Panc1 (cell line): ENCODE results near the gene MYO1E. TPM values are rescaled to one million over a fixed set of nuclear protein-coding genes. Genes with fewer than 3 reads are reported as not detected.

Experiments used
- ATAC-seq: fragments of 200-7000 bp; cut with Tn5 transposase; 2 replicates; pipeline ENCODE4 v1.9.1; 2020; ENCODE audit warnings: mild to moderate bottlenecking, moderate library complexity
- BruUV-seq: library from RNA; stranded (reverse); fragments of 400-500 nt; replicated peaks from 2 replicates; lab custom pipeline; 2021; lab: Mats Ljungman, UMichigan
- CTCF ChIA-PET: fragments of 300-600 bp; sonication (Branson Sonifier 250); formaldehyde crosslinking; loops from one replicate; lab custom pipeline; 2022; ENCODE audit warnings: antibody characterized with exemption; lab: Charles Lee
- POLR2A ChIA-PET: fragments of 300-600 bp; sonication (Branson Sonifier 250); formaldehyde crosslinking; loops from one replicate; lab custom pipeline; 2022; ENCODE audit warnings: antibody characterized with exemption; lab: Charles Lee
- DNase-seq: peaks from one replicate; pipeline ENCODE4 v3.0.0-alpha.2; 2010; ENCODE audit warnings: low read depth, low spot score
- H3K27ac ChIP-seq: 2 replicates; pipeline ENCODE4 v1.5.1; 2011; ENCODE audit warnings: mild to moderate bottlenecking, low read length, inconsistent platforms
- H3K27me3 ChIP-seq: fragments of 200-500 bp; sonication (Bioruptor generic); 2 replicates; pipeline ENCODE4 v1.6.0; 2014; ENCODE audit warnings: low read length, inconsistent platforms; ENCODE audit not compliant: control insufficient read depth, insufficient read depth
- H3K36me3 ChIP-seq: fragments of 200-500 bp; sonication (Bioruptor generic); 2 replicates; pipeline ENCODE4 v1.5.1; 2014; ENCODE audit warnings: inconsistent platforms, mild to moderate bottlenecking, low read length, moderate library complexity; ENCODE audit not compliant: control insufficient read depth, insufficient read depth
- H3K4me1 ChIP-seq: 2 replicates; pipeline ENCODE4 v1.5.1; 2011; ENCODE audit warnings: inconsistent platforms, mild to moderate bottlenecking, low read length, moderate library complexity; ENCODE audit not compliant: control insufficient read depth, insufficient read depth
- H3K4me3 ChIP-seq, 2 experiments: 2 replicates each; pipeline ENCODE4 v1.5.1; 2011 to 2012; ENCODE audit warnings: low read depth in 2 of 2, low read length in 2 of 2, mild to moderate bottlenecking in 2 of 2, inconsistent platforms in 1 of 2, moderate library complexity in 1 of 2
- H3K9me3 ChIP-seq: fragments of 200-500 bp; sonication (Bioruptor generic); 2 replicates; pipeline ENCODE4 v1.5.1; 2014; ENCODE audit warnings: low read depth, mild to moderate bottlenecking, inconsistent platforms, low read length, moderate library complexity; ENCODE audit not compliant: control insufficient read depth, insufficient read depth
- CTCF ChIP-seq: fragments of 450-650 bp; IDR thresholded peaks from 2 replicates; pipeline ENCODE4 v1.5.1; 2017; ENCODE audit warnings: mild to moderate bottlenecking
- POLR2AphosphoS5 ChIP-seq: IDR thresholded peaks from 2 replicates; pipeline ENCODE4 v1.6.1; 2012; ENCODE audit warnings: mild to moderate bottlenecking, low read depth, low read length, moderate library complexity
- REST ChIP-seq, 2 experiments: IDR thresholded peaks; 2 replicates each; pipeline ENCODE4 v1.6.1; 2011 to 2012; ENCODE audit warnings: low read depth in 2 of 2, control low read depth in 1 of 2, low read length in 1 of 2, mild to moderate bottlenecking in 1 of 2, moderate library complexity in 1 of 2; ENCODE audit not compliant: insufficient read depth in 1 of 2
- SIN3A ChIP-seq: IDR thresholded peaks from 2 replicates; pipeline ENCODE4 v1.6.1; 2012; ENCODE audit warnings: low read depth, mild to moderate bottlenecking, low read length, moderate library complexity, borderline replicate concordance; ENCODE audit not compliant: insufficient read depth
- TCF7L2 ChIP-seq: IDR thresholded peaks from 2 replicates; pipeline ENCODE4 v1.6.1; 2011; ENCODE audit warnings: mild to moderate bottlenecking, low read depth, low read length, inconsistent platforms
- in situ Hi-C: cut with HindIII; loops from 2 replicates; pipeline ENCODE4 v1.10.0; 2016; ENCODE audit warnings: low sequenced_read_pairs, low pct_unique_long_range_greater_than_20kb
- intact Hi-C: fragments of 100-400 bp; cut with micrococcal nuclease; formaldehyde crosslinking; loops from one replicate; pipeline ENCODE4 v1.10.0; 2022; ENCODE audit not compliant: unreplicated experiment
- total RNA-seq: library from RNA; stranded (reverse); gene quantifications from one replicate; pipeline ENCODE4 v1.2.1, GENCODE V29; 2021; ENCODE audit not compliant: unreplicated experiment

MYO1E gene
- total RNA-seq, 1 experiment from 2014 or later = 161 TPM

GRCh38 chr15:59222906-59223550 lies 149.6 kb downstream of the MYO1E start:
- CTCF ChIA-PET = interaction anchor here (0.6 kb wide), 1 partner anchor 452 kb away, joined by 12 read pairs; no protein-coding TSS in a partner anchor
- no peak for ATAC-seq

More at GRCh38 chr15:59222906-59223550, 149.6 kb downstream of the MYO1E start:
- Histone ChIP-seq H3K27ac (no peak overlapping the region), H3K27me3 (no peaks in the 10 kb centered on the region), H3K9me3 (no peaks in the 10 kb centered on the region), H3K4me3 (no peak overlapping the region), H3K4me1 (no peaks in the 10 kb centered on the region), H3K36me3 (peaks cover 9% of the 10 kb centered on the region; the same call in 1 of the 2 replicates)
- POLR2A ChIA-PET = no interaction called here
- TF ChIP-seq REST (IDR thresholded peaks at IDR 0.05; ENCODE audit: insufficient read depth in 1 of 2, low read depth in 2 of 2, low read length in 1 of 2) (no peak), CTCF (no peak), POLR2AphosphoS5 (no peak), SIN3A (no peak), TCF7L2 (no peak)
- in situ Hi-C loops = no loop called here
- DNase-seq = no peak
- TSS peak; percentile 5 for BruUV-seq
- intact Hi-C loops = no loop called here
